ENCODE measurements around the gene NCBP3.

NCBP3 gene

DNA sequence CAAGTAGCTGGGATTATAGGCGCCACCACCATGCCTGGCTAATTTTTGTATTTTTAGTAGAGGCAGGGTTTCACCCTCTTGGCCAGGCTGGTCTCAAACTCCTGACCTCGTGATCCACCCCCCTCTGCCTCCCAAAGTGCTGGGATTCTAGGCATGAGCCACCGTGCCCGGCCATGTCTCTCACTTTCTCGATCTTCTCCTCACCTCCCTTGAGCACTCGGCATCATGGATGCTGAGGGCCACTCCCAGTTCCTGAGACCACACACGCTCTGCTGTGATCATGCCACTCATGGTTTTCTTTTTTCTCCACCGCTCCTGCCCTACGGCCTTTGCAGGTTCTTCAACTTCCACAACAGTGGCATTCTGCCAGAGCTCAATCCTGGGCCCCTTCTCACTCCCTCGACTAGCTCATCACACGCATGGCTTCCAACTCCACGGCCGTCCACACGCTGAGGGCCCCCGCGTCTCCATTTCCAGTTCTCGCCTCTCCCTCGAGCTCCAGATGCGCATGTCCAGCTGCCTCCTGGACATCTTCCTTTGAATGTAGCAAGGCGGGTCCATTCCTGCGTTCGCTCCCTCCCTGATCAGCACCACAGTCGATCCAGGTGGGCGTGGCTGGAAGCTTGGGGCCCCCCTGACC lies 5.5 kb upstream of the NCBP3 start:
- Histone ChIP-seq H3K27ac (ENCODE audit: low read depth, low read length) (no peak overlapping the region), H3K79me1 (ENCODE audit: low read length) (no peaks in the 10 kb centered on the region), H3K56ac (ENCODE audit: low read length) (no peak overlapping the region), H3K4ac (ENCODE audit: low read depth, low read length) (no peak overlapping the region), H3K4me1 (ENCODE audit: control insufficient read depth, low read depth, low read length) (no peaks in the 10 kb centered on the region), H3K23ac (ENCODE audit: low read length) (no peak overlapping the region), H2AK5ac (ENCODE audit: low read length) (no peak overlapping the region), H2BK15ac (replicated peaks; ENCODE audit: low read depth) (no peak overlapping the region), H3K4me2 (ENCODE audit: low read length) (no peak overlapping the region), H3K36me3 (ENCODE audit: control insufficient read depth, insufficient read depth, low read length) (no peaks in the 10 kb centered on the region), H2BK5ac (ENCODE audit: low read length) (no peak overlapping the region), H3K9ac (ENCODE audit: low read length) (no peak overlapping the region), H2BK120ac (ENCODE audit: low read depth, low read length) (no peak overlapping the region), H3K4me3 (ENCODE audit: low read length) (no peak overlapping the region), H3K79me2 (ENCODE audit: control insufficient read depth, insufficient read depth, low read length) (no peaks in the 10 kb centered on the region), H3K27me3 (ENCODE audit: insufficient read depth, low read length, poor library complexity) (no peaks in the 10 kb centered on the region), H4K8ac (ENCODE audit: low read depth, low read length) (no peak overlapping the region), H3K18ac (ENCODE audit: low read length) (no peak overlapping the region), H4K5ac (ENCODE audit: low read length) (no peak overlapping the region)
- WGBS (ENCODE audit: extremely low coverage, insufficient coverage, low lambda C conversion rate), result no CpG with 5 or more reads among the region's 24 CpGs
- DNase-seq, result no peak

DNA sequence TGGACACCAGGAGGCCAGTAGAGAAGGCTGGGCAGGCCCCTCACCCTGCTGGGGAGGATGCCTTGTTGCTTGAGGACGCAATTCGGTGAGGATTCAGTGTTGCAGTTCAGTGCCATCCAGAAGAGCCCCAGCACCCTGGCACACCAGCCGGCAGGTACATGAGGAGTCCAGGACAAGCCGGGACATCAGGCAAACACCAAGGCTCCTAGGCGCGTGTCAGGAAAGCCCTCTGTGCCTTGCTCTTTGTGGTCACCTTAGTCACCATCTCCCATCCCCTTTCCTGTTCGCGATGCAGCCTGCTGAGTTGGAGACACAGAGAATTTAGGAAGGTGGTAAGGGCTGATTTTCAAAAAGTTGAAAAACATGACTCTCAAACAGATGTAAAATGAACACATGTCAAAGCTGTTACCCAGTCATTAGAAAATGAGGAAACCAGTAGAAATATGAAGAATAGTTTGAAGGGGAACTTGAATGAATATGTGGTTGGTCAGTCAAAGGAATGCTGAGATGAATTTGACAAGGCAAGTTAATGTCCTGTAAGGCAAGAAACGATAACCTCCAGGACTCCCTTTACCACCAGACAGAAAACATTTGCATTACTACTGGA lies 2.3 kb upstream of the NCBP3 start:
- no peak overlapping the region for H3K9ac ChIP-seq (ENCODE audit: low read length)
- no peaks in the 10 kb centered on the region for H3K27me3 ChIP-seq (ENCODE audit: insufficient read depth, low read length, poor library complexity)
- H2AK5ac ChIP-seq (ENCODE audit: low read length), result no peak overlapping the region
- no peak overlapping the region for H3K23ac ChIP-seq (ENCODE audit: low read length)
- H3K4me2 ChIP-seq (ENCODE audit: low read length), result no peak overlapping the region
- no peak overlapping the region for H2BK120ac ChIP-seq (ENCODE audit: low read depth, low read length)
- DNase-seq, result no peak
- no peak overlapping the region for H2BK5ac ChIP-seq (ENCODE audit: low read length)
- H3K27ac ChIP-seq (ENCODE audit: low read depth, low read length), result no peak overlapping the region
- H4K8ac ChIP-seq (ENCODE audit: low read depth, low read length), result no peak overlapping the region
- H3K79me2 ChIP-seq (ENCODE audit: control insufficient read depth, insufficient read depth, low read length), result peaks cover 22% of the 10 kb centered on the region
- H3K36me3 ChIP-seq (ENCODE audit: control insufficient read depth, insufficient read depth, low read length), result no peaks in the 10 kb centered on the region
- WGBS (ENCODE audit: extremely low coverage, insufficient coverage, low lambda C conversion rate), result no CpG with 5 or more reads among the region's 9 CpGs
- no peak overlapping the region for H3K56ac ChIP-seq (ENCODE audit: low read length)
- no peak overlapping the region for H4K5ac ChIP-seq (ENCODE audit: low read length)
- no peak overlapping the region for H3K4me3 ChIP-seq (ENCODE audit: low read length)
- H2BK15ac ChIP-seq (replicated peaks; ENCODE audit: low read depth), result no peak overlapping the region
- no peak overlapping the region for H3K18ac ChIP-seq (ENCODE audit: low read length)
- H3K4me1 ChIP-seq (ENCODE audit: control insufficient read depth, low read depth, low read length), result no peaks in the 10 kb centered on the region
- H3K4ac ChIP-seq (ENCODE audit: low read depth, low read length), result no peak overlapping the region
- H3K79me1 ChIP-seq (ENCODE audit: low read length), result peaks cover 2% of the 10 kb centered on the region

DNA sequence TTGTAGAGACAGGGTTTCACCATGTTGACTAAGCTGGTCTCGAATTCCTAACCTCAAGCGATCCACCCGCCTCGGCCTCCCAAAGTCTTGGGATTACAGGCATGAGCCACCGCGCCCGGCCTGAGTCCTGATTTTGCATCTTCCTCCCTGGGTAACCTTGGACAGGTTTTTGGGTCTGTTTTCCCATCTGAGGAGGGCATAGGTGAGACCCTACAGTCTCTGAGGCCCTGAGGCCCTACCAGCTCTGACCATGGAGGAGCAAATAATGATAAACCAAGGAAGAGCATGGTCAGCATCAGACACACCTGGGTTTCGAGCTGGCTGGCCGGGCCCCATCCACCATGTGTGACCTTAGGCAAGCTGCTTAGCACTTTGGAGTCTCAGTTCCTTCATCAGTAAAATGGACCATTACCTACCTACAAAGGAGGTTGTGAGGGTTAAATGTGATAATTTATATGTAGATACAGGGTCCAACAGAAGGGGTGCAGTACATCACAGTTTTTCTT lies 1.2 kb upstream of the NCBP3 start:
- Histone ChIP-seq H3K79me1 (ENCODE audit: low read length) (peaks cover 2% of the 10 kb centered on the region), H2BK120ac (ENCODE audit: low read depth, low read length) (no peak overlapping the region), H4K8ac (ENCODE audit: low read depth, low read length) (no peak overlapping the region), H4K5ac (ENCODE audit: low read length) (no peak overlapping the region), H3K56ac (ENCODE audit: low read length) (no peak overlapping the region), H2BK5ac (ENCODE audit: low read length) (no peak overlapping the region), H3K4me2 (ENCODE audit: low read length) (no peak overlapping the region), H3K79me2 (ENCODE audit: control insufficient read depth, insufficient read depth, low read length) (peaks cover 25% of the 10 kb centered on the region), H3K23ac (ENCODE audit: low read length) (no peak overlapping the region), H3K4me3 (ENCODE audit: low read length) (no peak overlapping the region), H3K4ac (ENCODE audit: low read depth, low read length) (no peak overlapping the region), H3K18ac (ENCODE audit: low read length) (no peak overlapping the region), H3K27ac (ENCODE audit: low read depth, low read length) (no peak overlapping the region), H3K27me3 (ENCODE audit: insufficient read depth, low read length, poor library complexity) (no peaks in the 10 kb centered on the region), H2BK15ac (replicated peaks; ENCODE audit: low read depth) (no peak overlapping the region), H3K9ac (ENCODE audit: low read length) (no peak overlapping the region), H3K4me1 (ENCODE audit: control insufficient read depth, low read depth, low read length) (no peaks in the 10 kb centered on the region), H2AK5ac (ENCODE audit: low read length) (no peak overlapping the region), H3K36me3 (ENCODE audit: control insufficient read depth, insufficient read depth, low read length) (peaks cover 1% of the 10 kb centered on the region)
- no peak for DNase-seq
- no CpG with 5 or more reads among the region's 9 CpGs for WGBS (ENCODE audit: extremely low coverage, insufficient coverage, low lambda C conversion rate)

GRCh38 chr17:3846437-3847164 lies 555 bp upstream of the NCBP3 start:
- no peak overlapping the region for H3K18ac ChIP-seq (ENCODE audit: low read length)
- no peak overlapping the region for H4K8ac ChIP-seq (ENCODE audit: low read depth, low read length)
- no CpG with 5 or more reads among the region's 17 CpGs for WGBS (ENCODE audit: extremely low coverage, insufficient coverage, low lambda C conversion rate)
- no peaks in the 10 kb centered on the region for H3K27me3 ChIP-seq (ENCODE audit: insufficient read depth, low read length, poor library complexity)
- H2BK15ac ChIP-seq (replicated peaks; ENCODE audit: low read depth), result no peak overlapping the region
- no peak overlapping the region for H3K27ac ChIP-seq (ENCODE audit: low read depth, low read length)
- H2BK120ac ChIP-seq (ENCODE audit: low read depth, low read length), result no peak overlapping the region
- H3K56ac ChIP-seq (ENCODE audit: low read length), result peak overlapping the region; percentile 30
- H2BK5ac ChIP-seq (ENCODE audit: low read length), result no peak overlapping the region
- H3K4ac ChIP-seq (ENCODE audit: low read depth, low read length), result no peak overlapping the region
- no peak overlapping the region for H4K5ac ChIP-seq (ENCODE audit: low read length)
- H3K4me2 ChIP-seq (ENCODE audit: low read length), result no peak overlapping the region
- no peak overlapping the region for H3K4me3 ChIP-seq (ENCODE audit: low read length)
- peaks cover 2% of the 10 kb centered on the region for H3K79me1 ChIP-seq (ENCODE audit: low read length)
- H3K9ac ChIP-seq (ENCODE audit: low read length), result peak overlapping the region; percentile 26
- H3K4me1 ChIP-seq (ENCODE audit: control insufficient read depth, low read depth, low read length), result no peaks in the 10 kb centered on the region
- H3K79me2 ChIP-seq (ENCODE audit: control insufficient read depth, insufficient read depth, low read length), result peaks cover 25% of the 10 kb centered on the region
- peaks cover 1% of the 10 kb centered on the region for H3K36me3 ChIP-seq (ENCODE audit: control insufficient read depth, insufficient read depth, low read length)
- no peak for DNase-seq
- no peak overlapping the region for H3K23ac ChIP-seq (ENCODE audit: low read length)
- no peak overlapping the region for H2AK5ac ChIP-seq (ENCODE audit: low read length)

- Histone ChIP-seq H2BK120ac (ENCODE audit: low read depth, low read length) (no peak overlapping the region), H3K79me1 (ENCODE audit: low read length) (peaks cover 5% of the 10 kb centered on the region), H3K27me3 (ENCODE audit: insufficient read depth, low read length, poor library complexity) (no peaks in the 10 kb centered on the region), H3K27ac (ENCODE audit: low read depth, low read length) (no peak overlapping the region), H3K79me2 (ENCODE audit: control insufficient read depth, insufficient read depth, low read length) (peaks cover 26% of the 10 kb centered on the region), H3K18ac (ENCODE audit: low read length) (peak overlapping the region; percentile 97), H3K9ac (ENCODE audit: low read length) (peak overlapping the region; percentile 96), H2AK5ac (ENCODE audit: low read length) (no peak overlapping the region), H3K56ac (ENCODE audit: low read length) (peak overlapping the region; percentile 98), H3K4ac (ENCODE audit: low read depth, low read length) (no peak overlapping the region), H4K8ac (ENCODE audit: low read depth, low read length) (no peak overlapping the region), H3K4me2 (ENCODE audit: low read length) (peak overlapping the region; percentile 84), H4K5ac (ENCODE audit: low read length) (no peak overlapping the region), H3K23ac (ENCODE audit: low read length) (no peak overlapping the region), H2BK5ac (ENCODE audit: low read length) (no peak overlapping the region), H3K4me1 (ENCODE audit: control insufficient read depth, low read depth, low read length) (no peaks in the 10 kb centered on the region), H3K4me3 (ENCODE audit: low read length) (peak overlapping the region; percentile 92), H3K36me3 (ENCODE audit: control insufficient read depth, insufficient read depth, low read length) (peaks cover 2% of the 10 kb centered on the region), H2BK15ac (replicated peaks; ENCODE audit: low read depth) (no peak overlapping the region)
- peak; percentile 55 for DNase-seq
- WGBS (ENCODE audit: extremely low coverage, insufficient coverage, low lambda C conversion rate), result no CpG with 5 or more reads among the region's 8 CpGs
These were observed 790 bp downstream of the NCBP3 start for GRCh38 chr17:3845291-3845620.
